Stromal cell of bone marrow (primary cell): ENCODE measurements around the gene DENND1C.

ENCODE experiments used
- DNase-seq: peaks from one replicate; pipeline ENCODE4 v3.0.0-alpha.2; 2012; ENCODE audit warnings: low read depth

DENND1C gene

DNA sequence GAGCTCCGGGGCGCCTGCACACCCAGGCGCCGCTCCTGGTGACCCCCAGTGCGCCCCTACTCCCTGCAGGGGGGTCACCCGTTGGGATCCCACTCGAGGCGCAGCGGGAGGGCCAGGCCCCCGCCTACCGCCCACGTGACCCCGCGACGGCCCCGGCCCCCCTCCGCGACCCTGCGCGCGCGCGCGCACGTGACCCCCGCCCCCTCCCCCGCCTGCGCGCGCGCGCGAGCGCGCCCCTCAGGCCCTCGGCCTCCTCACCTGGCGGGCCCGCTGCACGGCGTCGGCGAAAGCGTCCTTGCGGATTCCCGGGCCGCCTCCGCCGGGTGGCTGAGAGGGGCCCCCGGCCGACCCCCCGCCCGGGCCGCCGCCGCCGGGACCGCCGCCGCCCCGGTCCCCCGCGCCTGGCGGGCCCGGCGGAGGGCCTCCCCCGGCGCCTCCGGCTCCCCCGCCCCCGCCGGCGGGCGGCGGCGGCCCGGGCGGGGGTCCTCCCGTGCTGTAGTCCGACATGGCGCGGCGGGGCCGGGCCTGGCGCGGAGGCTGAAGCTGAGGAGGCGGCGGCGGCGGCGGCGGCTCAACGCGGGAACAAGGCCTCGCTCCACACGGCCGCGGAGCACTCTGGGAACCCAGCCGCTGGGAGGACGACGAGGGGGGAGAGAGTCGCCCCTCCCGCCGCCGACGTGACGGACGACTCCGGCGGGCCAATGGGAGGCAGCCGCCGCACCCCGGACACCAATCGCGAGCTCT lies 57.2 kb downstream of the DENND1C start, which contains the start of gene KHSRP:
TSS of gene KHSRP (minus strand) at position 617 of the 744 bp plus-strand sequence. CDS start at position 507, 110 bp downstream.
- no peak for DNase-seq

DNA sequence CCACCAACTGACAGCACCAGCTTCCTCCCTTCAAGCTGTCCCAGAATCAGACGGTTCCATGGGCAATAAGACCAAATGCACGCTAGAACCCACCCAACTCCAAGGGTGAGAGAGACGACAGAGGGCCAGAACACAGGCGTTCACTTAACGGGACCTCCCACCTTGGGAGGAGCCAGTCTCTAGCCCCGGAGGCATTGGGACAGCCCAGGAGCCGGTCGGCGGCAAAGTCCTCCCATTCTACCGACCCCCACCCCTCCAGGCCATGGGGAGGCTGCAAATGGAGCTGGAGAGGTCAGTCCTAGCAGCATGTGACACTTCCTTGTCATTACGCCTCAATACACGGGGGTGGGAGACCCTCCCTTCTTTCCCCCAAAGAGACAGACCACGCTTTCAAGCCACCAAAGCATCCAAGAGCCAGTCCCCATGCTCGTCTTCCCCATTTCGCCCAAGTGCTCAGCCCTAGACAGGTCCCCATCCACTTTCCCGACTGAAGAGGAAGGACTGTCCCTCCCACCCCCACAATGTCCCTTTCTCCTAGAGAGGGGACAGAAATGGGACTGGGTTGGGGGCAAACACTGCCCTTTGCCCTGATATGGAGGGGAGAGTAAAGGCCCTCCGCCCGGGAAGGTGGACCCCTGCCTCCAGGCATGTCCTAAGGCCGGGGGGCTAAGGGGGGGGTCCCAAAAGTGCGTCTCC lies 57.9 kb downstream of the DENND1C start:
- no peak for DNase-seq

DNA sequence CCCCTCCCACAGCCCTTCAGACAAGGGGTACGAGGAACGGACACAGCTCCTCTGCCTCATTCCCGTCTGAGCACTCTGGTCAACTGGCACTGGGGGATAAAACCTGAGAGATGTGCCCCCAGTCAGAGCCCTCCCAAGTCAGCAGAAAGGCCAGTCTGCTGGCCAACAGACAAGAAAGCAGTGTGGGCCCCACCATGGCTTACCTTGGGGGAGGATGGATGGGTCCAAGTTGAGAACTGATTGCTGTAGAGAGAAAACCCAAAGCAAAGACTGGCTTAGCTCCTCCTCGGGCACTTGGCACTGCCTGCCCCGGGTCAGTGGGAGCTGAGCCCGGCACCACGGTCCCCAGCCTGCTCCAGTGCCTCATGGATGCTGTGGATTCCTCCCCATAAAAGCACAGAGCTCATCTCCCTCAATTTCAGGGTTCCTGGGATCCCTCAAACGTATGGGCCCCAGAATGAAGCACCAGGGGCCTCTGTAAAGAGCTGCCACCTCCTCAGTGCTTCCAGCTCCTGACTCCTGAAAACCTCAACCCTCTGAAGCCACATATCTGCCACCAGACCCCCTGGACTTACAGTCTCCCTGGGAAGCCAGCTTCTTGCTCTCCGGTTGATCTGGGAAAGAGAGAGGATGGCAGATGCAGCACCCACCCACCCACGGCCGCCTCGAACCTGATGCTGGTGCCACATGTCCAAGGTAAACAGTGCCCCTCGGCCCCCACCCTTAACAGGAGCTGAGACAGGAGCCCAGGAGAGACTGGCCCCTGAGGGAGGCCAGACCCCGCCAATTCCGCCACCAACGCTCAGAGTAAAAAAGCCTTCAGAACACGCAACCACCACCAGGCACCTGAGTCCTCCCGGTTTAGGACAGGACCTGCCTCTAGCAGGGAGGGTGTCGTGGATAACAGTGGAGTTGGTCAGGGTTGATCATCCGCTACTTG lies 60.2 kb downstream of the DENND1C start:
- no peak for DNase-seq

DNA sequence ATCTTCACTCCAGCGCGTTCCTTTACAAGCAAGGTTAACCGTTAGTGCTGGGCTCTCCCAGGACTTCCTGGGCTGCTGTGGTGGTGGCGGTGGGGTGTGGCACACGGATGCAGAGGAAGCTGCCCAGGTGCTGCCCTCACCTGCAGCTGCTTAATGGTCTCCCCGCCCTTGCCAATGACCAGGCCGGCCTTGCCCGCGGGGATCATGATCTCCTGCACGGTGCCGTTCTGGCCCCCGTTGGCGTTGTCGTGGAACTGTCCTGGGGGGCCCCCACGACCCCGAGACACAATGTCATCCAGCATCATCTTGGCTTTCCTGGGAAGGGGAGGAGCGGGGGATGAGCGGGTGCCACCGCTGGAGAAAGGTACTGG lies 63.0 kb downstream of the DENND1C start:
- DNase-seq: no peak

DNA sequence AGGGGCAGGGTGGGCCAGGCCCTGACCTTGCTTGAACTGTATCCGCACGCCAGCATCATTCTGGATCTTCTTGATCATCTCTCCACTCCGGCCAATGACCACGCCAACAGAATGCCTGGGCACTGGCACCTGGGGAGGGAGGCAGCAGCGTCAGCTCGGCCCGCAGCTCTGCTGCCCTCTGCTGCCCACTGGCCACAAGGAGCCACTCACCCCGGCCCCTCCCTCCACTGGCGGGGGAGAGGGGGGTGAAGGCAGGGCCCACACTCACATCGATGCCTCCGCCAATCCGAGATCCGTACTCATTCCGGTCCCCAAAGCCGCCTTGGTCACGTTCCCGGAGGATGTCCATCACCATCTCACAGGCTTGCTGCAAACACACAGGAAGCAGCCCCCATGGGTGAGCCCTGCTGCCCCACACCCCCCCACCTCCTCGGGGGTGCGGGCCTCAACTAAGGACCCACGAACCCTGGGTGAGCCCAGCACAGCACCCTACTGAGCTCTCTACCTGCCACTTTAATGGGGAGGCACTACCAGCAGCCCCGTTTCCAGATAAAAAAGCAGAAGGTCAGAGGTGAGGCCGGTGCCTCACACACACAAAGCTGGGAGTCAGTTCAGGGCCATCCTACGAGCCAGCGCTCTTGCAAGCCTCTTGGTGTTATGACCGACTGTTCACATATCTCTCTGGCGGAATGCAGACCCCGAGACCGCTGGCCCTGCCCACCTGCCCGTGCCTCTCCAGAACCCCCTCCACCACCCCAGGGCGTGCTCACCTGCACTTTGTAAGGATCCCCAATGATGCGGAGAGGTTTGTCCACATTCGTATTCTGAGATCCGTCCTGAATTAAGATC lies 63.6 kb downstream of the DENND1C start:
- DNase-seq: no peak
